Activated CD4-positive, alpha-beta T cell treated with anti-CD3 and anti-CD28 coated beads, Interleukin-2, Interleukin-4, amounts not matched to agents 100 ng/mL and 50 ng/mL, durations not matched to agents 16 hours and 8 hours (primary cell): Measurements from ENCODE around the gene ABHD12.

ENCODE experiments used
- DNase-seq: peaks from one replicate; pipeline ENCODE4 v3.0.0-alpha.2; 2020; ENCODE audit warnings: low spot score

ABHD12 gene

GRCh38 chr20:25289886-25290597 lies 100.6 kb downstream of the ABHD12 start:
- DNase-seq: no peak

- no peak for DNase-seq
Observed at GRCh38 chr20:25288291-25289181, 102.1 kb downstream of the ABHD12 start.

- DNase-seq: no peak
Observed at GRCh38 chr20:25287631-25288290, 102.9 kb downstream of the ABHD12 start.

GRCh38 chr20:25286917-25287316 lies 103.7 kb downstream of the ABHD12 start:
- DNase-seq: no peak

GRCh38 chr20:25285856-25286798 lies 104.5 kb downstream of the ABHD12 start:
- DNase-seq: no peak

- no peak for DNase-seq
Observed at GRCh38 chr20:25285091-25285647, 105.5 kb downstream of the ABHD12 start.

- no peak for DNase-seq
Observed at GRCh38 chr20:25284131-25284601, 106.5 kb downstream of the ABHD12 start.

- no peak for DNase-seq
Observed at GRCh38 chr20:25283221-25283951, 107.2 kb downstream of the ABHD12 start.

GRCh38 chr20:25282796-25283195 lies 107.8 kb downstream of the ABHD12 start:
- no peak for DNase-seq

- no peak for DNase-seq
Observed at GRCh38 chr20:25282034-25282781, 108.4 kb downstream of the ABHD12 start.

- DNase-seq: no peak
Observed at GRCh38 chr20:25281541-25281991, 109.1 kb downstream of the ABHD12 start.

- no peak for DNase-seq
Observed at GRCh38 chr20:25280574-25281535, 109.8 kb downstream of the ABHD12 start.

- no peak for DNase-seq
Observed at GRCh38 chr20:25280051-25280573, 110.5 kb downstream of the ABHD12 start.

GRCh38 chr20:25279403-25279802 lies 111.2 kb downstream of the ABHD12 start:
- no peak for DNase-seq

GRCh38 chr20:25278636-25279361 lies 111.8 kb downstream of the ABHD12 start:
- DNase-seq: no peak

- no peak for DNase-seq
Observed at GRCh38 chr20:25277941-25278521, 112.6 kb downstream of the ABHD12 start.
